Measurements from ENCODE around the gene PPP1R9B.

PPP1R9B gene

GRCh38 chr17:50180620-50181019 is 30.1 kb upstream of the PPP1R9B start:
- Histone ChIP-seq H3K36me3 (ENCODE audit: control insufficient read depth in 1 of 2, insufficient read depth in 2 of 2, low read length in 2 of 2) (no peaks in the 10 kb centered on the region), H3K27me3 (ENCODE audit: control insufficient read depth in 1 of 2, insufficient read depth in 2 of 2, low read length in 2 of 2) (no peaks in the 10 kb centered on the region), H3K9ac (ENCODE audit: low read depth in 1 of 2, low read length in 2 of 2) (no peak overlapping the region), H3K4me3 (ENCODE audit: low read depth in 1 of 2, low read length in 2 of 2) (no peak overlapping the region), H3K9me3 (ENCODE audit: control insufficient read depth in 1 of 2, low read length in 2 of 2) (no peaks in the 10 kb centered on the region), H3K27ac (ENCODE audit: low read depth, low read length) (no peak overlapping the region), H3K4me1 (ENCODE audit: control insufficient read depth in 1 of 2, insufficient read depth in 2 of 2, low read length in 2 of 2) (peaks cover 33 to 35% of the 10 kb centered on the region in 2 donors)

GRCh38 chr17:50180111-50180510 is 29.6 kb upstream of the PPP1R9B start:
- peaks cover 38% of the 10 kb centered on the region in 2 donors for H3K4me1 ChIP-seq (ENCODE audit: control insufficient read depth in 1 of 2, insufficient read depth in 2 of 2, low read length in 2 of 2)
- no peak overlapping the region for H3K9ac ChIP-seq (ENCODE audit: low read depth in 1 of 2, low read length in 2 of 2)
- H3K27me3 ChIP-seq (ENCODE audit: control insufficient read depth in 1 of 2, insufficient read depth in 2 of 2, low read length in 2 of 2): no peaks in the 10 kb centered on the region
- H3K36me3 ChIP-seq (ENCODE audit: control insufficient read depth in 1 of 2, insufficient read depth in 2 of 2, low read length in 2 of 2): no peaks in the 10 kb centered on the region
- H3K4me3 ChIP-seq (ENCODE audit: low read depth in 1 of 2, low read length in 2 of 2): no peak overlapping the region
- H3K9me3 ChIP-seq (ENCODE audit: control insufficient read depth in 1 of 2, low read length in 2 of 2): no peaks in the 10 kb centered on the region
- no peak overlapping the region for H3K27ac ChIP-seq (ENCODE audit: low read depth, low read length)

- Histone ChIP-seq H3K27ac (ENCODE audit: low read depth, low read length) (peak overlapping the region; percentile 30), H3K4me3 (ENCODE audit: low read depth in 1 of 2, low read length in 2 of 2) (peak overlapping the region; percentile 27 to 32), H3K9ac (ENCODE audit: low read depth in 1 of 2, low read length in 2 of 2) (no peak overlapping the region), H3K27me3 (ENCODE audit: control insufficient read depth in 1 of 2, insufficient read depth in 2 of 2, low read length in 2 of 2) (no peaks in the 10 kb centered on the region), H3K4me1 (ENCODE audit: control insufficient read depth in 1 of 2, insufficient read depth in 2 of 2, low read length in 2 of 2) (peaks cover 24 to 28% of the 10 kb centered on the region in 2 donors), H3K36me3 (ENCODE audit: control insufficient read depth in 1 of 2, insufficient read depth in 2 of 2, low read length in 2 of 2) (no peaks in the 10 kb centered on the region), H3K9me3 (ENCODE audit: control insufficient read depth in 1 of 2, low read length in 2 of 2) (no peaks in the 10 kb centered on the region)
Observed at GRCh38 chr17:50177983-50178834, 27.7 kb upstream of the PPP1R9B start.

- Histone ChIP-seq H3K36me3 (ENCODE audit: control insufficient read depth in 1 of 2, insufficient read depth in 2 of 2, low read length in 2 of 2) (no peaks in the 10 kb centered on the region), H3K9ac (ENCODE audit: low read depth in 1 of 2, low read length in 2 of 2) (no peak overlapping the region), H3K9me3 (ENCODE audit: control insufficient read depth in 1 of 2, low read length in 2 of 2) (no peaks in the 10 kb centered on the region), H3K4me1 (ENCODE audit: control insufficient read depth in 1 of 2, insufficient read depth in 2 of 2, low read length in 2 of 2) (peaks cover 24 to 27% of the 10 kb centered on the region in 2 donors), H3K4me3 (ENCODE audit: low read depth in 1 of 2, low read length in 2 of 2) (no peak overlapping the region), H3K27me3 (ENCODE audit: control insufficient read depth in 1 of 2, insufficient read depth in 2 of 2, low read length in 2 of 2) (no peaks in the 10 kb centered on the region), H3K27ac (ENCODE audit: low read depth, low read length) (peak overlapping the region; percentile 30)
Observed at GRCh38 chr17:50177476-50177875, 27.0 kb upstream of the PPP1R9B start.

- H3K4me1 ChIP-seq (ENCODE audit: control insufficient read depth in 1 of 2, insufficient read depth in 2 of 2, low read length in 2 of 2): peaks cover 24 to 27% of the 10 kb centered on the region in 2 donors
- H3K4me3 ChIP-seq (ENCODE audit: low read depth in 1 of 2, low read length in 2 of 2): no peak overlapping the region
- H3K9ac ChIP-seq (ENCODE audit: low read depth in 1 of 2, low read length in 2 of 2): no peak overlapping the region
- no peaks in the 10 kb centered on the region for H3K9me3 ChIP-seq (ENCODE audit: control insufficient read depth in 1 of 2, low read length in 2 of 2)
- H3K27me3 ChIP-seq (ENCODE audit: control insufficient read depth in 1 of 2, insufficient read depth in 2 of 2, low read length in 2 of 2): no peaks in the 10 kb centered on the region
- no peaks in the 10 kb centered on the region for H3K36me3 ChIP-seq (ENCODE audit: control insufficient read depth in 1 of 2, insufficient read depth in 2 of 2, low read length in 2 of 2)
- H3K27ac ChIP-seq (ENCODE audit: low read depth, low read length): no peak overlapping the region
Observed at GRCh38 chr17:50176559-50177357, 26.3 kb upstream of the PPP1R9B start.

- H3K4me3 ChIP-seq (ENCODE audit: low read depth in 1 of 2, low read length in 2 of 2): no peak overlapping the region
- H3K4me1 ChIP-seq (ENCODE audit: control insufficient read depth in 1 of 2, insufficient read depth in 2 of 2, low read length in 2 of 2): peaks cover 24 to 27% of the 10 kb centered on the region in 2 donors
- H3K27ac ChIP-seq (ENCODE audit: low read depth, low read length): no peak overlapping the region
- no peak overlapping the region for H3K9ac ChIP-seq (ENCODE audit: low read depth in 1 of 2, low read length in 2 of 2)
- H3K36me3 ChIP-seq (ENCODE audit: control insufficient read depth in 1 of 2, insufficient read depth in 2 of 2, low read length in 2 of 2): no peaks in the 10 kb centered on the region
- H3K27me3 ChIP-seq (ENCODE audit: control insufficient read depth in 1 of 2, insufficient read depth in 2 of 2, low read length in 2 of 2): no peaks in the 10 kb centered on the region
- no peaks in the 10 kb centered on the region for H3K9me3 ChIP-seq (ENCODE audit: control insufficient read depth in 1 of 2, low read length in 2 of 2)
Observed at GRCh38 chr17:50175035-50175807, 24.7 kb upstream of the PPP1R9B start.

- peaks cover 24 to 27% of the 10 kb centered on the region in 2 donors for H3K4me1 ChIP-seq (ENCODE audit: control insufficient read depth in 1 of 2, insufficient read depth in 2 of 2, low read length in 2 of 2)
- no peak overlapping the region for H3K4me3 ChIP-seq (ENCODE audit: low read depth in 1 of 2, low read length in 2 of 2)
- no peaks in the 10 kb centered on the region for H3K27me3 ChIP-seq (ENCODE audit: control insufficient read depth in 1 of 2, insufficient read depth in 2 of 2, low read length in 2 of 2)
- H3K36me3 ChIP-seq (ENCODE audit: control insufficient read depth in 1 of 2, insufficient read depth in 2 of 2, low read length in 2 of 2): no peaks in the 10 kb centered on the region
- H3K9ac ChIP-seq (ENCODE audit: low read depth in 1 of 2, low read length in 2 of 2): no peak overlapping the region
- H3K9me3 ChIP-seq (ENCODE audit: control insufficient read depth in 1 of 2, low read length in 2 of 2): no peaks in the 10 kb centered on the region
- no peak overlapping the region for H3K27ac ChIP-seq (ENCODE audit: low read depth, low read length)
Observed at GRCh38 chr17:50174444-50174843, 24.0 kb upstream of the PPP1R9B start.

GRCh38 chr17:50173335-50173941 is 23.0 kb upstream of the PPP1R9B start:
- Histone ChIP-seq H3K4me1 (ENCODE audit: control insufficient read depth in 1 of 2, insufficient read depth in 2 of 2, low read length in 2 of 2) (peaks cover 19 to 29% of the 10 kb centered on the region in 2 donors), H3K36me3 (ENCODE audit: control insufficient read depth in 1 of 2, insufficient read depth in 2 of 2, low read length in 2 of 2) (no peaks in the 10 kb centered on the region), H3K27me3 (ENCODE audit: control insufficient read depth in 1 of 2, insufficient read depth in 2 of 2, low read length in 2 of 2) (no peaks in the 10 kb centered on the region), H3K27ac (ENCODE audit: low read depth, low read length) (no peak overlapping the region), H3K9ac (ENCODE audit: low read depth in 1 of 2, low read length in 2 of 2) (peak overlapping the region in 1 of 2 donors; percentile 23), H3K4me3 (ENCODE audit: low read depth in 1 of 2, low read length in 2 of 2) (no peak overlapping the region), H3K9me3 (ENCODE audit: control insufficient read depth in 1 of 2, low read length in 2 of 2) (no peaks in the 10 kb centered on the region)

GRCh38 chr17:50172936-50173334 is 22.5 kb upstream of the PPP1R9B start:
- H3K27me3 ChIP-seq (ENCODE audit: control insufficient read depth in 1 of 2, insufficient read depth in 2 of 2, low read length in 2 of 2): no peaks in the 10 kb centered on the region
- H3K4me1 ChIP-seq (ENCODE audit: control insufficient read depth in 1 of 2, insufficient read depth in 2 of 2, low read length in 2 of 2): peaks cover 14 to 24% of the 10 kb centered on the region in 2 donors
- H3K4me3 ChIP-seq (ENCODE audit: low read depth in 1 of 2, low read length in 2 of 2): no peak overlapping the region
- H3K27ac ChIP-seq (ENCODE audit: low read depth, low read length): no peak overlapping the region
- no peaks in the 10 kb centered on the region for H3K9me3 ChIP-seq (ENCODE audit: control insufficient read depth in 1 of 2, low read length in 2 of 2)
- peak overlapping the region in 1 of 2 donors; percentile 23 for H3K9ac ChIP-seq (ENCODE audit: low read depth in 1 of 2, low read length in 2 of 2)
- H3K36me3 ChIP-seq (ENCODE audit: control insufficient read depth in 1 of 2, insufficient read depth in 2 of 2, low read length in 2 of 2): no peaks in the 10 kb centered on the region
